ACC112 (cell line): ENCODE data around the gene LCN15.

Source experiments
- H2AFZ ChIP-seq: fragments of 200-600 bp; sonication (generic); one replicate; pipeline ENCODE4 v1.6.0; 2017; ENCODE audit warnings: antibody characterized with exemption, low read length; ENCODE audit not compliant: unreplicated experiment
- H3K27ac ChIP-seq: fragments of 200-600 bp; sonication (generic); 2 replicates; pipeline ENCODE4 v1.5.1; 2014; ENCODE audit warnings: low read depth, mild to moderate bottlenecking, antibody characterized with exemption, low read length, moderate library complexity
- H3K27me3 ChIP-seq: fragments of 200-600 bp; sonication (generic); 2 replicates; pipeline ENCODE4 v1.6.1; 2014; ENCODE audit warnings: mild to moderate bottlenecking, antibody characterized with exemption, low read length, moderate library complexity, mixed read lengths; ENCODE audit not compliant: insufficient read depth
- H3K36me3 ChIP-seq: fragments of 200-600 bp; sonication (generic); 2 replicates; pipeline ENCODE4 v1.6.1; 2016; ENCODE audit warnings: mild to moderate bottlenecking, antibody characterized with exemption, low read length, moderate library complexity, mixed read lengths; ENCODE audit not compliant: insufficient read depth
- H3K4me1 ChIP-seq: fragments of 200-600 bp; sonication (generic); one replicate; pipeline ENCODE4 v1.6.1; 2016; ENCODE audit warnings: low read length, mixed read lengths; ENCODE audit not compliant: insufficient read depth, unreplicated experiment, control insufficient read depth
- H3K4me3 ChIP-seq: fragments of 200-600 bp; sonication (generic); 2 replicates; pipeline ENCODE4 v1.5.1; 2014; ENCODE audit warnings: mild to moderate bottlenecking, low read depth, low read length
- H3K79me2 ChIP-seq: fragments of 200-600 bp; sonication (generic); one replicate; pipeline ENCODE4 v1.6.0; 2016; ENCODE audit warnings: low read length; ENCODE audit not compliant: control insufficient read depth, unreplicated experiment, insufficient read depth

LCN15 gene

GRCh38 chr9:136753371-136754058, 10.8 kb downstream of the LCN15 start:
- Histone ChIP-seq H3K36me3 (no peaks in the 10 kb centered on the region), H2AFZ (no peak overlapping the region), H3K27ac (no peak overlapping the region), H3K4me3 (no peak overlapping the region), H3K4me1 (no peaks in the 10 kb centered on the region), H3K79me2 (no peaks in the 10 kb centered on the region), H3K27me3 (peaks cover 11% of the 10 kb centered on the region)

DNA sequence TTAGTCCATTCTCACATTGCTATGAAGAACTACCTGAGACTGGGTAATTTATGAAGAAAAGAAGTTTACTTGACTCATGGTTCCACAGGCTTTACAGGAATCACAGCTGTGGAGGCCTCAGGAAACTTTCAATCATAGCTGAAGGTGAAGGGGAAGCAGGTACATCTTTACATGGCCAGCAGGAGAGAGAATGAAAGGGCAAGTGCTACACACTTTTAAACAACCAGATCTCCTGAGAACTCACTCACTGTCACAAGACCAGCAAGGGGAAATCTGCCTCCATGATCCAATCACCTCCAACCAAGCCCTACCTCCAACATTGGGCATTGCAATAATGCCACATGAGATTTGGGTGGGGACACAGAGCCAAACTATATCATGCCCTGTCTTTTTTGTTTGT, 12.5 kb downstream of the LCN15 start:
- peaks cover 11% of the 10 kb centered on the region for H3K27me3 ChIP-seq
- H3K4me1 ChIP-seq = no peaks in the 10 kb centered on the region
- no peaks in the 10 kb centered on the region for H3K79me2 ChIP-seq
- no peak overlapping the region for H3K4me3 ChIP-seq
- H2AFZ ChIP-seq = no peak overlapping the region
- H3K36me3 ChIP-seq = no peaks in the 10 kb centered on the region
- H3K27ac ChIP-seq = no peak overlapping the region

DNA sequence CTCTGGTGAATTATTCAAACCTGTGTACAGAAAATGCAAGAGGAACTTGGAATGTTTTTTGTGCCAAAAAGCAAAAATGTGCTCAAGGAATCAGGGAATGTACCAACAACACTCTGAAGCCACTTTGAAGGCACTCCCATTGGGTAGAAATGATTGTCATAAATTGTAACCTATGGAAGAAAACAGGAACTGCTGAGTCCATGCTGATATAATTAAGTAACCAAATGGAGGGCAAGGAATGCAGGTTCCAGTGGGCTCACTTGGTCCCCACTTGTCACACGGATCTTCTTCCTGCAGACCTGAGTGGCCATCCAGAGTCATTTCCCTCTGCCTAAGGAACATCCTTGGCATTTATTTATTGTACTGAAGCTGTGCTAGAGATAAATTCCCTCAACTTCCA, 13.1 kb downstream of the LCN15 start:
- no peaks in the 10 kb centered on the region for H3K36me3 ChIP-seq
- H2AFZ ChIP-seq = no peak overlapping the region
- H3K27me3 ChIP-seq = peaks cover 11% of the 10 kb centered on the region
- H3K4me3 ChIP-seq = no peak overlapping the region
- H3K79me2 ChIP-seq = no peaks in the 10 kb centered on the region
- H3K27ac ChIP-seq = no peak overlapping the region
- no peaks in the 10 kb centered on the region for H3K4me1 ChIP-seq

GRCh38 chr9:136750526-136750925, 13.8 kb downstream of the LCN15 start:
- Histone ChIP-seq H3K4me3 (no peak overlapping the region), H3K36me3 (no peaks in the 10 kb centered on the region), H3K4me1 (no peaks in the 10 kb centered on the region), H3K27me3 (peaks cover 11% of the 10 kb centered on the region), H3K27ac (no peak overlapping the region), H2AFZ (no peak overlapping the region), H3K79me2 (no peaks in the 10 kb centered on the region)

DNA sequence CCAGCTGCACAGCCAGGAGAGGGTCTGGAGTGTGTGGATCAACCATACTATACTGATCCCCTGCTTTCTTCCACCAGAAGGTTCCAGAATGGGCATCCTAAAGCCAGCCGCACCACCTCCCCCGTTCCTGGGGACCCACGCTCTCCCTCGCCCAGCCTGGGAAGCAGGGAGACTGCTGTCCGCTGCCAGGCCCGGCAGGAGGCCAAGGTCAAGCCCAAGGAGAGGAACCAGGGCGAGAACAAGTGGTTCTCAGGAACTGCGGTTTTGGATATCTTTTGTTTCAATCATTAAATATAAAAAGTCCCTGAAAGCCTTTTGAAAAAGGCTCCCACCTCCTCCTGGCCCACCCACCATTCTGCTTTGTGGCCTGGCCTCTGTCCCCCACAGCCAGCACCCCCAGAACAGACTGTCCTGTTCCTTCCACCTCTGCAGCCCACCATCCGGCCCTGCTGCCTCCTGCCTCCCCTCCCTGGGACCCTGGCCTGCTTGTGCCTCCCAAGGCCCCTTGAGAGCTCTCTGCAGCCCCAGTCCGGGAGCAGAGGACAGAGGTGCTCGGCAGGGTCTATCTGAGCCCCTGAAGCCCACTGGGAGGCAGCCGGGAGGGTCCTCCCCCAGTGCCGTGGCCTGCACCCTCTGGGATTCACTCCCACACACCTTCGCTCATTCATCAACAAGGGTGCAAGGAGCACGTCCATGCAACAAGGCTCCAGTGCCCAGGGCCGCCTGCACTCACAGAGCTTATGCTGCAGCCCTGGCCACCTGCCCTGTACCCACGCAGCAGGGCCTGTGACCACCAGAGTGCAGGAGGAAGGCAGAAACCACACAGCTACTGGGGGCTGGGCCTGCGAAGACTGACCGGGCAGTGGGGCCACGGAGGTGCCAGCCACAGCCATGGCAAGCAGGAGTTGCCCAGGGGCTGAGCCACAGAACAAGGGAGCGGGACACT, 15.4 kb downstream of the LCN15 start:
- no peak overlapping the region for H2AFZ ChIP-seq
- no peaks in the 10 kb centered on the region for H3K79me2 ChIP-seq
- H3K27me3 ChIP-seq = peaks cover 11% of the 10 kb centered on the region
- no peak overlapping the region for H3K4me3 ChIP-seq
- no peaks in the 10 kb centered on the region for H3K36me3 ChIP-seq
- no peaks in the 10 kb centered on the region for H3K4me1 ChIP-seq
- no peak overlapping the region for H3K27ac ChIP-seq

- Histone ChIP-seq H3K36me3 (no peaks in the 10 kb centered on the region), H3K4me3 (no peak within 1 kb of the TSS), H3K27me3 (peaks cover 13% of the 10 kb centered on the region), H3K79me2 (no peaks in the 10 kb centered on the region), H3K27ac (no peak within 1 kb of the TSS), H2AFZ (no peak within 1 kb of the TSS), H3K4me1 (no peaks in the 10 kb centered on the region)
These were observed 16.1 kb downstream of the LCN15 start, which contains the start of gene LCN6 for GRCh38 chr9:136748201-136748600. Gene LCN6 (minus strand): TSS chr9:136748525. CDS start chr9:136748483, 42 bp downstream.

DNA sequence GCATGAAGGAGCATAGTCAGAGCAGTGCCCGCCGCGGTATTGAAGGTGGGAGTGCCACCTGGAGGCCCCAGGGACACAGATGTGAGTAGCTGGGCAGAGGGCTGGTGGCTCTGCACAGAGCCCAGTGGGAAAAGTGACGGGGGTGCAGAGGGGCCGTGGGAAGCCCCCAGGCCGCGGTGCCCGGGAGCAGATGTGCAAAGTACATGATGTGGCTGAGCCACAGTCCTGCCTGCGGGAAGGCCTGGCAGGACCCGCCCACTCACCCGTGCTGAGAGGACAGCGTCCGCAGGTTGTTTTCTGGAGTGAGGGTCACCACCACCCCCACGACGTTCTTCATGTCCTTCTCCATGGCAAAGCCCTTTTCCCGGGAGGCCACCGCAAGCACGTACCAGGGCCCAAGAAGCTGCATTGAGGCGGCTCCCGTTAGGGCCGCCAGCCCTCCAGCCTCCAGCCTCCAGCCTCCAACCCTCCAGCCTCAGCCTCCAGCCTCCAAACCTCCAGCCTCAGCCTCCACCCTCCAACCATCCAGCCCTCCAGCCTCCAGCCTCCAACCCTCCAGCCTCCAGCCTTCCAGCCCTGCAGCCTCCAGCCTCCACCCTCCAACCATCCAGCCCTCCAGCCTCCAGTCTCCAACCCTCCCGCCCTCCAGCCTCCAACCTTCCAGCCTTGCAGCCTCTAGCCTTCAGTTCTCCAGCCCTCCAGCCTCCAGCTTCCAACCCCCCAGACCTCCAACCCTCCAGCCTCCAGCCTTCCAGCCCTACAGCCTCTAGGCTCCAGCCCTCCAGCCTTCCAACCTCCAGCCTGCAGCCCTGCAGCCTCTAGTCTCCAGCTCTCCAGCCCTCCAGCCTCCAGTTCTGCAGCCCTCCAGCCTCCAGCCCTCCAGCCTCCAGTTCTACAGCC, 16.9 kb downstream of the LCN15 start:
- Histone ChIP-seq H3K27me3 (peaks cover 21% of the 10 kb centered on the region), H2AFZ (no peak overlapping the region), H3K79me2 (no peaks in the 10 kb centered on the region), H3K36me3 (no peaks in the 10 kb centered on the region), H3K4me3 (no peak overlapping the region), H3K27ac (no peak overlapping the region), H3K4me1 (no peaks in the 10 kb centered on the region)

DNA sequence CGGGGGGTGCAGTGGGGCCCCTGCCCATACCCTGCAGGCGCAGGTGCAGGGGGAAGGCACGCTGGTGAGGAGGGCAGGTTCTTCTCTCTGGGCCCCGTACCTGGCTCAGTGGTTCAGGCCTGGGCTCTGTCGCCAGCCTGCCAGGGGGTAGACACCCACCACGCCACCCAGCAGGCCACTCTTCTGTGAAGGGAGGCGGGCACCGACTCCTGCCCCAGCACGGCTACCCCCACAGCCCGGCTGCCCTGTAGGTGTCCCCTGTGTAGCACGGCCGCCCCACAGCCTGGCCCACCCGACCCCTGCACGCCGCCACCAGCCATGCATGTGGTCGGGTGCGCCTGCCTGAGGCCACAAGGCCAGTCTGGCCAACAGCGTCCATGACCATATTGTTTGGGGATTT, 17.7 kb downstream of the LCN15 start:
- Histone ChIP-seq H3K79me2 (no peaks in the 10 kb centered on the region), H3K36me3 (no peaks in the 10 kb centered on the region), H3K4me1 (peaks cover 4% of the 10 kb centered on the region), H3K4me3 (no peak overlapping the region), H2AFZ (no peak overlapping the region), H3K27ac (no peak overlapping the region), H3K27me3 (peaks cover 24% of the 10 kb centered on the region)

- Histone ChIP-seq H3K4me3 (no peak overlapping the region), H3K27ac (no peak overlapping the region), H3K79me2 (no peaks in the 10 kb centered on the region), H3K36me3 (no peaks in the 10 kb centered on the region), H3K4me1 (peaks cover 8% of the 10 kb centered on the region), H3K27me3 (peaks cover 23% of the 10 kb centered on the region), H2AFZ (no peak overlapping the region)
These were observed 18.2 kb downstream of the LCN15 start for GRCh38 chr9:136746155-136746490.

DNA sequence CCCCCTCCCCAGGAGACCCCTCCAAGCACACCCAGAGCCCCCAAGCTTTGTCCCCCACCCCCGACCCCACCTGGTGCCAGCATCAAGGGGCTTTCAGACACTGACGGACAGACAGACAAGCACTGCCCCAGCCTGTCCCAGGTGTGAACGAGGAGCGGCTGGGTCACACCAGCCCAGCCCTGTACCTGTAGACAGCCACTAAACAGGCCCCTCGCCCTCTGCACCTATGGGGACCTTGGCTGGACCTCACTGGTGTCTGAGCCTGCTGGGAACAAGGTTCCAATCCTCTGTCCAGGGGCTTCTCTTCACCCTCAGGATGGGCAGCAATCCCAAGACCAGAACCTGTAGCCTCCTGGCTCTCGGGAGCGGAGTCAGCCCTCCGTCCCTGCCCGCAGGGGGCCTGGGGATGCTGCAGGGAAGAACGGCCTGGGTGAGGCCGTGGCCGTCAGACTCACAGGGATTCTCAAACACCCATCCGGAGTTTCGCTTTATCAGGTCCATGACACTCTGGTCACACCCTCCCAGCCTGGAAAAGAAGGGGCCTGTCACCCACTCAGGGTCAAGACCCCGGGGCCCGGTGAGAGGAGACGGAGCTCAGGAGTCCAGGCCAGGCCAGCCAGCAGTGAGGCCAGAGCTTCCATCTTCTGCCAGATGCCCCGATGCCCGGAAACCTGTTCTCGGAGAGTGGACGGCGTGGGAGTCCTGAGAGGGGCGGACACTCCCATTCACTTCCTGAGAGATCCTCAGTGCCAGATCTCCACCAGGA, 18.7 kb downstream of the LCN15 start:
- Histone ChIP-seq H2AFZ (no peak overlapping the region), H3K79me2 (no peaks in the 10 kb centered on the region), H3K27ac (no peak overlapping the region), H3K27me3 (peaks cover 21% of the 10 kb centered on the region), H3K4me1 (peaks cover 9% of the 10 kb centered on the region), H3K4me3 (no peak overlapping the region), H3K36me3 (no peaks in the 10 kb centered on the region)
